Fibroblast of mammary gland (primary cell): ENCODE measurements around the gene SPPL3.
A peak's percentile ranks its signal among the peaks of the same experiment; 100 is the strongest.

Experiments used
- DNase-seq: peaks from one replicate; pipeline ENCODE4 v3.0.0-alpha.2; 2010; ENCODE audit warnings: low read depth
- H3K4me3 ChIP-seq: 2 replicates; pipeline ENCODE4 v1.5.1; 2011; ENCODE audit warnings: low read depth, mild to moderate bottlenecking, low read length, moderate library complexity; ENCODE audit not compliant: control insufficient read depth
- TF ChIP-seq, protein P1 (sequence below): conservative IDR thresholded peaks from 2 replicates; pipeline ENCODE4 v1.5.1; 2011; ENCODE audit warnings: low read depth, low read length, inconsistent platforms; ENCODE audit not compliant: control insufficient read depth, insufficient read depth

SPPL3 gene

DNA sequence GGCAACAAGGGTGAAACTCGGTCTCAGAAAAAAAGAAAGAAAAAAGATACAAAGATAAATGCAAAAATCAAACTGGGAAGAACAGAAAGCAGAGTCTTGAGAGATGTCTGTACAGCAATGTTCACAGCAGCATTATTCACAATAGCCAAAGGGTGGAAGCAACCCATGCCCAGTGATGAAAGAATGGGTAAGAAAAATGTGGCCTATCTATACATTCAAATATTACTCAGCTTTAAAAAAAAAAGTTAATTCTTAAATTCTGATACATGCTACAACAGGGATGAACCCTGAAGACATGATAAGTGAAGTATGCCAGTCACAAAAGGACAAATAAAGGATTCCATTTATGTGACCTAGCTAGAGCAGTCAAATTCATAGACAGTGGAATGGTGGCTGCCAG is 33.7 kb downstream of the SPPL3 start:
- DNase-seq, result no peak
- TF ChIP-seq, protein P1, sequence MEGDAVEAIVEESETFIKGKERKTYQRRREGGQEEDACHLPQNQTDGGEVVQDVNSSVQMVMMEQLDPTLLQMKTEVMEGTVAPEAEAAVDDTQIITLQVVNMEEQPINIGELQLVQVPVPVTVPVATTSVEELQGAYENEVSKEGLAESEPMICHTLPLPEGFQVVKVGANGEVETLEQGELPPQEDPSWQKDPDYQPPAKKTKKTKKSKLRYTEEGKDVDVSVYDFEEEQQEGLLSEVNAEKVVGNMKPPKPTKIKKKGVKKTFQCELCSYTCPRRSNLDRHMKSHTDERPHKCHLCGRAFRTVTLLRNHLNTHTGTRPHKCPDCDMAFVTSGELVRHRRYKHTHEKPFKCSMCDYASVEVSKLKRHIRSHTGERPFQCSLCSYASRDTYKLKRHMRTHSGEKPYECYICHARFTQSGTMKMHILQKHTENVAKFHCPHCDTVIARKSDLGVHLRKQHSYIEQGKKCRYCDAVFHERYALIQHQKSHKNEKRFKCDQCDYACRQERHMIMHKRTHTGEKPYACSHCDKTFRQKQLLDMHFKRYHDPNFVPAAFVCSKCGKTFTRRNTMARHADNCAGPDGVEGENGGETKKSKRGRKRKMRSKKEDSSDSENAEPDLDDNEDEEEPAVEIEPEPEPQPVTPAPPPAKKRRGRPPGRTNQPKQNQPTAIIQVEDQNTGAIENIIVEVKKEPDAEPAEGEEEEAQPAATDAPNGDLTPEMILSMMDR, result no peak
- H3K4me3 ChIP-seq, result no peak overlapping the region

DNA sequence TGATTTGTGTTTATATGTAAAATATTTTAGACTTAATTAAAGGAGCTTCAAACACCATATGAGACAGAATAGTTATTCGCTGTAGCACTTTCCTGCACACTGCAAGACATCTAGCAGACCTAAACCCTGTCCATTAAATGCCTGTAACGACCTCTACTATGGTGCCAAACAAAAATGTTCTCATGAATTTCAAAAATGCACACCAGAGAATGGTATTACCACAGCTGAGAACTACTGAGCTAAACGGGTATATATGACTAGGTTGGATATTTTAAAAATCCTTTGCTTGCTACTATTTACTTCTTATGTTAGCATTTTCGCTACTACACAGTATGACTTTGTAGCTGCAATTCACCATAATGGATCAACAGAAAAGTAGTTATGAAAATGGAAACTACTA is 34.8 kb downstream of the SPPL3 start:
- no peak overlapping the region for H3K4me3 ChIP-seq
- DNase-seq, result no peak
- TF ChIP-seq, protein P1, result no peak

DNA sequence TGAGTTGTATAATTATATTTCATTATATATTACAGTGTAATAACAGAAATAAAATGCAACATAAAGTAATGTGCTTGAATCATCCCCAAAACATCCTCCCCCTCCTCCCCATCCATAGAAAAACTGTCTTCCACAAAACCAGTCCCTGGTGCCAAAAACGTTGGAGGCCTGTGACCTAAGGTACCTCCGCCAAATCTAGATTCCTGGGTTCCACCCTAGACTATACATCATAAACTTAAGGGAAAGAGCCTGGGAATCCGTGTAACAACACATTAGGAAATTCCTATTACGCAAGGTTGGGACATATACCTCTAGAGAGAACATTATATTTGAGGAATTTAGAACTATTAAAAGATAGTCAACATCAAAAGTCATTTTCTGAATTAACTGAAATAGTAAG is 38.0 kb downstream of the SPPL3 start:
- no peak overlapping the region for H3K4me3 ChIP-seq
- TF ChIP-seq, protein P1, result no peak
- DNase-seq, result peak; percentile 60

DNA sequence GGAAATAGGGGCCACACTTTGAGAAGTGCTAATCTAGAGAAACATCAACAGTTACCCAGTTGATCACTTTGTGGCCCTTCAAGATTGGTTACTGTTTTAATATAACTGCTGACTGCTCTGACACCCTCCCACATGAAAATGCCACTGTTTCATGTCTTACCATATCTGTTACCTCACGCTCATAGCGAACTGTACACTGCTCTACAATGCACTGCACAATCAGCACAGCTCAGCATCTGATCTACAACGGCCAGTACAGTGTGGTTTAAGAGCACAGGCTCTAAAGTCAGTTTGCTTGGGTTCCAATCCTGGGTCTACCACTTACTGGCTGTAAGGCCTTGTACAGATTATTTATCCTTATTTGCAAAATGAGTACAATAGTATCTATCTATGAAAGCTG is 39.1 kb downstream of the SPPL3 start:
- TF ChIP-seq, protein P1, result no peak
- no peak for DNase-seq

DNA sequence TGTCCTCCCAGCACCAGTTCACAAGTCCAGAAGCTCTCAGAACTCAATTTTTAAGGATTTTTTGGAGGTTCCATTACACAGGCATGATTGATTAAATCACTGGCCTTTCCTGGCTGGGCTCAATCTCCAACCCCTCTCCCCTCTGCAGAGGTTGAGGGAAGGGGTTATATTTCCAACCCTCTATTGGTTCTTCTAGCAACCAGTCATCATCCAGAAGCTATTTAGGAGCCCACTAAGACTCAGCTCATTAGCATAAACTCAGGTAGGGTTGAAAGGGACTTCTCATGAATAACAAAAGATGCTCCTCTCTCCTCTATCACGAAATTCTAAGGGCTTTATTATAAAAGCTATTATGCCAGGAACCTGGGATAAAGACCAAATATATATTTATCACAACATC is 41.5 kb downstream of the SPPL3 start:
- DNase-seq, result no peak
- TF ChIP-seq, protein P1, result no peak
- H3K4me3 ChIP-seq, result no peak overlapping the region

More for the DNA sequence above, 39.1 kb downstream of the SPPL3 start:
- H3K4me3 ChIP-seq, result no peak overlapping the region

DNA sequence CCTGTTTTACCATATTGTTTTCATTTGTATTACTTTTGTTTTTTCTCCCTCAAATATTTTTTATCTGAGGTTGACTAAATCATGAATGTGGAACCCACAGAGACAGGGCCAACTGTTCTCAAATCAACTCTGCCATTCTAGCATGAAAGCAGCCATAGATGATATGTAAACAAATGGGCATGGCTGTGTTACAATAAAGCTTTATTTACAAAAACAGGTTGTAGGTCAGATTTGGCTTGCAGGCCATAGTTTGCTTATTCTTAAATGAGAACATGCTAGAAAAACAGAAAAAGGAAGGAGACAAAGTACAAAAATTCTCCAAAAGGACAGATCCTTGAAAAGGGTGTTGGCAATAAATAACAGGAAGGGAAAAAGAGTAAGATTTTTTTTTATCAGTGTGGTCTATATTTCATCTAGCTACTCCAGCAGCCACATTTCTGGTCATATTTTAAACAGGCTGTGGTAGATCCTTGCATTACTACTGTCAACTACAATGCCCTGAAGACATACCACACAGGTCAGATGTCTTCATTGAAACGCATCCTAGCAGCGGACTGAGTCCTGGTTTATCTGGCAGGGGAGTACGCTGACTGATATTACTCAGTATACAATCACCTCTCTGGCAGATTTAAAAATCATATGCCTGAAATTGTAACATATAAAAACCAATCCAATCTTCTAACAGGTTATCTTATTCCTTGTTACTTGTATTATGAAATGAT is 42.9 kb downstream of the SPPL3 start:
- TF ChIP-seq, protein P1, result no peak
- DNase-seq, result no peak

DNA sequence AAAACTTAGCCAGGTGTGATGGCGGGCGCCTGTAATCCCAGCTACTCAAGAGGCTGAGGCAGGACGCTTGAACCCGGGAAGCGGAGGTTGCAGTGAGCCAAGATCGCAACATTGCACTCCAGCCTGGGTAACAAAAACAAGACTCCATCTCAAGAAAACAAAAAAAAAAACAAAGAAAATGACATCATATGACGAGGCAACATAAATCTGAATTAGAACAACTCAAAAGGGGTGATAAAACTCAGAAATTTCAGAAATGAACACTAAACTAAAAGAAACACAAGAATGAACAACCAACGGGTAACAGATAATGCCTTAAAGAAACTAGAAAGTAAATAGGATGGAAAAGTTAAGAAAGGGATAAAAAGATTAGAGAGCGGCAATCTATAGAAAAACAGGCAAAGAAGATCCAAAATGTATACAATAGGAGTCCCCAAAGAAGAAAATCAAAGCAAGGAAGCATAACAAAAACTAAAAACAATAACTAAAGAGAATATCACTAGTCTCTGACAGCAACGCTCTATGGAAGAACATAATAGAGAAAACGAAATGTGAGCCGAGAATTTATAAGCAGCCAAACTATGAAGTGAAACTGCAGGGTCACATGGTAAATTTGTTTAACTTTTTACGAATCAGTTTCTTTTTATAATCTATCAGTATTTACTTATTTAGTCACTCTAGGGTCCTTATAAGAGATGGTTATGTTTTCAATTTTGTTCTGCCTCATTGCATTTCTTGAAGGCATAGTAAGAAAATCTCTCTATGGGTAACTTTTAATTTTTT is 45.7 kb downstream of the SPPL3 start:
- DNase-seq, result no peak
- TF ChIP-seq, protein P1, result no peak
- no peak overlapping the region for H3K4me3 ChIP-seq

More for the DNA sequence above, 42.9 kb downstream of the SPPL3 start:
- no peak overlapping the region for H3K4me3 ChIP-seq
